ENCODE data around the gene BTG4.

BTG4 gene

GRCh38 chr11:111537336-111537860, 25.2 kb upstream of the BTG4 start:
- no peak for DNase-seq (ENCODE audit: low read depth)

GRCh38 chr11:111535281-111535680, 23.1 kb upstream of the BTG4 start:
- DNase-seq (ENCODE audit: low read depth) = no peak

DNA sequence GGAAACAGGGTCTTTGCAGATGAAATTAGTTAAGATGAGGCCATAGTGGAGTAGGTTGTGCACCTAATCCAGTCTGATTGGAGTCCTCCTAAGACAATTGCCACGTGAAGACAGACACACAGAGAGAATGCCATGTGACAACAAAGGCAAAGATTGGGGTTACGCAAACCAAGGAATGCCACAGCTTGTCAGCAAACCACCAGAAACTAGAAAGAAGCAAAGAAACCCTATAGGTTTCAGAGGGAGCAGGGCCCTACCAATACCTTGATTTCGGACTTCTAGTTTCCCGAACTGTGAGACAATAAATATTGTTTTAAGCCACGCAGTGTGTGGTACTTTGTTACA, 20.2 kb upstream of the BTG4 start:
- no peak for DNase-seq (ENCODE audit: low read depth)

GRCh38 chr11:111531687-111532364, 19.6 kb upstream of the BTG4 start:
- peak; percentile 75 for DNase-seq (ENCODE audit: low read depth)

- no peak for DNase-seq (ENCODE audit: low read depth)
Observed at GRCh38 chr11:111531136-111531535, 18.9 kb upstream of the BTG4 start.

- DNase-seq (ENCODE audit: low read depth) = no peak
Observed at GRCh38 chr11:111530091-111530490, 17.9 kb upstream of the BTG4 start.

DNA sequence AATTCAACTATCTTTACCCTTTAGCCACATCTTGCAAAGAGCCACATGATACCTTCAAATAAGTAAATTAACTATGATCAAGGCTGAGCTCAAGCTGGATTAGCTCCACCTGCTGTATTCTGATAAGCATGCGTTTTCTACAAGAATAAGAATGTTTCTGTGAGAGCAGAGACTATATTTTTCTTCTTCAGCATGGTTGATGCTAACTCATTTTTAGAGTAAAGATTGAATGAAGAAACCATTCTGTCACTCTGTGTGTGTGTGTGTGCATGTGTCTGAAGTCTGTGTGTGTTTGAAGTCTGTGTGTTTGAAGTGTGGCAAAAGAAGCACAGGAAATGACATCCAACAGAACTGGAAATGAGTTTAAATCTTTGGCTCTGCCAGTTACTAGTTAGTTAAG, 16.4 kb upstream of the BTG4 start:
- no peak for DNase-seq (ENCODE audit: low read depth)

- no peak for DNase-seq (ENCODE audit: low read depth)
Observed at GRCh38 chr11:111527279-111527678, 15.1 kb upstream of the BTG4 start.

GRCh38 chr11:111526501-111526900, 14.3 kb upstream of the BTG4 start:
- DNase-seq (ENCODE audit: low read depth) = peak; percentile 18

GRCh38 chr11:111525456-111525855, 13.3 kb upstream of the BTG4 start:
- no peak for DNase-seq (ENCODE audit: low read depth)

GRCh38 chr11:111524056-111524455, 11.9 kb upstream of the BTG4 start:
- DNase-seq (ENCODE audit: low read depth) = no peak

GRCh38 chr11:111523343-111523742, 11.2 kb upstream of the BTG4 start:
- no peak for DNase-seq (ENCODE audit: low read depth)

DNA sequence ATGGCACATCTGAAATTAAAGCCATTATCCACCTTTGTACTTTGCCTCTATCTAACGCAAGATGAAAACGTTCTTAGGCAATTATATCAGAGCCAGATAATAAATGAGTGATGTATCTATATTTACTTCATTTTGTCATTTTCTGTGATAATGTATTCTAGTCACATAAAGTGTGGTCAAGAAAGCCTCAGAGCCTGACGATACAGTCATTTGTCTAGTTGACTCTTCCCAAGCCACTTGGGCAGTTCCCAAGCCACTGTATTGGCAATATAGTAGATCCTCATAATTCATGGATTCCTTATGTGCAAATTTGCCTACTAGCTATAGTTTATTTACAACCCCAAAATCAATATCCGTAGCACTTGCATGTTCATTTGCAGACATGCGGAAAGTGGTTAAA, 10.2 kb upstream of the BTG4 start:
- no peak for DNase-seq (ENCODE audit: low read depth)

DNA sequence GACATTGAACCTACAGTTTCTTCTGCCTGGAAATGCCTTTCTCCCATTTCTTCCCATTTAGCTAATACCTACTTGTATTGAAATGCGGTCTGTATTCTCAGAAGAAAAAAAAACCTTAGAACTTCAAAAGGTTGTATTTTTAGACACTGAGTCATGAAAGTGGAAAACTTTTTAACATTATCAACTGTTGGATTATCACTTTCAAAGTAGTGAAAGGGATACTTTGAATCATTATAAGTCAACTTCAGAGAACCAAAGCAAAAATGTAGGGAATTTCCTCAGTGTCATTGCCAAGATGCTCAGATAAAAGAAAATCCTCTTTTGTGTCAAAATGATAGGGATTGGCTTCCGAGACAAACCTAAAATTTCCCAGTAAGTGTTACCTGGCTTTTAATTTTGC, 8.9 kb upstream of the BTG4 start:
- DNase-seq (ENCODE audit: low read depth) = no peak

DNA sequence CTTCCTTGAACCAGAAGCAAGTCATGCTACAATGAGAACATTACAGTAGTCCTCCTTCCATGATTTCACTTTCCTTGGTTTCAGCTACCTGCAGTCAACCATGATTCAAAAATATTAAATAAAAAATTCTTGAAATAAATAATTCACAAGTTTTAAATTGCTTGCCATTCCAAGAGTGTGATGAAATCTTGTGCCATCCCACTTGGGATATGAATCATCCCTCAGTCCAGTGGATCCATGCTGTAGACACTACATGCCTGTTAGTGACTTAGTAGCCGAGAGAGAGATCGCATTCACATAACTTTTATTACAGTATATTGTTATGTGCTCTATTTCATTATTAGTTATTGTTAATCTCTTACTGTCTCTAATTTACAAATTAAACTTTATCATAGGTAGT, 8.4 kb upstream of the BTG4 start:
- DNase-seq (ENCODE audit: low read depth) = peak; percentile 51

DNA sequence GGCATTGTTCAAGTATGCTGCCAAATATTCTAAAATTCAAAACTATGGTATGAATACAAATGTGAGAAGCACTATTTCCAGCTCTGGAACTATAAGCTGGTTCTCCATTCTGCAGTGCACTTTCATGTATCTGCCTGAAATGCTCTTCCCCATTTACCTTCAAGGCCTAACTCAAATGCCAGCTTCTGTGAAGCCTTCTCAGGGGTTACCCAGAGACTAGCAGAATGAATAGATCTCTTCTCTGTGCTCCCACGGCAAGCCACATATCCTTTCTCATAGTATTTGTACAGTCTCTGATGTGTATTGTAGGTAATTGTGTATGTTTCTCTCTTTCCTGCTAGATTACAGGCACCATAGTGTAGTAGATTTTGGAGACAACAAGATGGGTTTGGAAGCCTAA, 6.5 kb upstream of the BTG4 start:
- no peak for DNase-seq (ENCODE audit: low read depth)

DNA sequence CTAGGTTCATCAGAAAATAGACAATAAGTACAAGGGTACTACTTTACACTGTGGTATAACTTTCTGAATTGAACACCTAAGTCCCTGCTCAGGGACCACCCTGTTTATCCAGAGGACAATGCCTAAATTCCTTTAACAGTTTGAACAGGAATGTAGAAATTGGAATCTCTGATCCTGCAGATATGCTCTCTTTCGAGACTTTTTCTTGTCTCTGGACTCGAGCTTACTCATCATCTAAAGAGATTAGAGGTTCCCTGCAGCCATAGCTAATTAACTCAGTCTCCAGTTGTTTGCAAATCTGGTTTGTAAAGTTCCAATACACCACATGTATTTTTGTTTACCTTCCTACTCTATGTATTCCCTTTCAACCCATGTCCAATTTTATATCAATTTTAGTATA, 3.4 kb upstream of the BTG4 start:
- DNase-seq (ENCODE audit: low read depth) = no peak

DNA sequence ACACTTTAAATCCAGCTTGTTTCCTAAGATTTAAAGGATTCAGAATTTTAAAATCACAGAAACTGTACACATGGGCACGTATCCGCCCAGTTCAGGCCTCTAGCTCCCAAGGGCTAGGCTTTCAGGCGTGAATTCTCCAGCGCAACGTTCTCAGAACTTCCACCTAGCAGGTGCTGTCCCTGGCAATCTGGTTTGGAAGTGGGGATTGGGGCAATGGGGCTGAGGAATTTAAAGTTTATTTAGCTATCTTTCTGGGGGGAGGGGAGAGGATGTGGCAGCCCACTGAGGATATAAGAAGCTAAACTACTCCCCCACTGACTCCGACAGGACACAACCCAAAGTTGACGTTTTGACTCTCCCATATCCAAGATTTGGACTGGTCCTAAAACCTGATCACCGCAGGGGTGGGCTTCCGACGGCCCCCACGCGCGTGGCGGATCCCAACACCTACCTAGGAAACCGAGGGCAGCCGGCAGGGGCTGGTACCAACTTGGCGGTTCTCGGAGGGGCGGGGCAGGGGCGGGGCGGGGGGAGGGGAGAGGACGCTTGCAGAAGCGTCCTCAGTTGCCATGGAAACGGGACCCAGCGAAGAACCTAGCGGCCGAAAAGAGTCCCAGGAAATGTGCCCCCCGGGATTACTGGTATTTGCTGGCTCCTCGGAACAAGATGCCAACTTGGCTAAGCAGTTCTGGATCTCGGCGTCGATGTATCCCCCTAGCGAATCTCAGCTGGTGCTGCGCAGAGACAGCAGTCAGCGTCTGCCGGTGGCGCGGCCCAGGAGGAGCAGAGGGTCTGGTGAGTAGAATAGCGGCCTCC, 2.2 kb upstream of the BTG4 start, which contains the start of gene HOATZ:
HOATZ (plus strand) TSS at position 563 of the 816 bp plus-strand sequence; CDS start at position 570, 7 bp downstream.
- no peak for DNase-seq (ENCODE audit: low read depth)

- DNase-seq (ENCODE audit: low read depth) = no peak
Observed at GRCh38 chr11:111513240-111513605, 1.0 kb upstream of the BTG4 start.

GRCh38 chr11:111510311-111510710, 1.9 kb downstream of the BTG4 start:
- DNase-seq (ENCODE audit: low read depth) = no peak

GRCh38 chr11:111502611-111503010, 9.6 kb downstream of the BTG4 start:
- DNase-seq (ENCODE audit: low read depth) = no peak

DNA sequence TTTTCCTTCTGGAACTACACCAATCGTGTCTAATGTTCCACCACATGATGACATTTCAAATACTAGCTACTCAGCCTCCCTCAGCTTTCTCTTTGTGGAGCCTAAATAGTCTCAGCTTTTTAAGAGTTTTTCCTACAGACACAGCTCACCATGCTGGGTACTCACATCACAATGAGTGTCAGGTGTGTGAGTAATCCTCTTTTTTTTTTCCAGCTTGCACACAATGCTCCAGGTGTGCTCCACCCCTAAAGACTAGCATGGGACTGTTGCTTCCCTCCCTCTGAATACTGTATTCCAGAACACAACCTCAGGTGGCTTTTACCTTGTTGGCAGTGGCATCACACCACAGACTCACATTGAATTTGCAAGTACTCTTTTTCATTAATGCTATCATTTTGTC, 11.7 kb downstream of the BTG4 start:
- DNase-seq (ENCODE audit: low read depth) = no peak

DNA sequence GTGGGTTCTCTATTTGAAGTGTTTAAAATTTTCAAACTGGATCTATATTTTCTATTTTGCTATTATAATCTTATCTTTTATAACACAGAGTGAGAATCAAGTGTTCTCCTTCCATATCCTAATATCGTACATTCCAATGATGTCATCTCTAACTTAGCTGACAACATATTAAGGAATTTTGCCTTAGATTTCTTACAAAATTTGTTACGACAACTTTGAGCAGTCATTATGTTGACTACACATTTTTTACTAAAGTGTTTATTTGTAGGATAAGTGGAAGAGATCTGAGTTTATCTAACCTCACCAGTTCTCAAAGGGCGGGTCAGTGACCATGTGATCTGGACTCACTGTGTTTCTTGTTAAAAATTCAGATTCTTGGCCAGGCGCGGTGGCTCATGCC, 12.7 kb downstream of the BTG4 start:
- DNase-seq (ENCODE audit: low read depth) = no peak

- no peak for DNase-seq (ENCODE audit: low read depth)
Observed at GRCh38 chr11:111494040-111494439, 18.1 kb downstream of the BTG4 start.

Measured in fibroblast of the conjunctiva (primary cell).